ENCODE measurements around the gene COL25A1.

Gene COL25A1

DNA sequence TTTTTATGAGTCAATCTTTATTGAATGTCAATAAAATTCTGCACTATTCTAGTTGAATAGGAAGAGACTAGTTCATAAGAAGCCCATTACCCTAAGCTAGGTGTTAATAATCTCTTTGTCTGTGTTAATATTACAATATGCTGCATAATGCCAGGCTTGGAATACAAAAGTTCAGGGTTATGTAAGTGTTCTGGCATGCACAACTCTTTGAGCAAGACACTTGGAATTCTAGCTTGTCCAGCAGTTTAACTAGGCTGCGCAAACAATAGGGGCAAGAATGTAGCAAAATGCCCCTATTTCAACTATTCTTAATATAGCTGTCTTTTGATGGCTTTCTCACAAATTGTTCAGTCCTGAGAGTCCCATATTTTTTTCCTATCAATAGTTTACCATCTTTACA lies 508.3 kb downstream of the COL25A1 start:
- DNase-seq, result no peak

DNA sequence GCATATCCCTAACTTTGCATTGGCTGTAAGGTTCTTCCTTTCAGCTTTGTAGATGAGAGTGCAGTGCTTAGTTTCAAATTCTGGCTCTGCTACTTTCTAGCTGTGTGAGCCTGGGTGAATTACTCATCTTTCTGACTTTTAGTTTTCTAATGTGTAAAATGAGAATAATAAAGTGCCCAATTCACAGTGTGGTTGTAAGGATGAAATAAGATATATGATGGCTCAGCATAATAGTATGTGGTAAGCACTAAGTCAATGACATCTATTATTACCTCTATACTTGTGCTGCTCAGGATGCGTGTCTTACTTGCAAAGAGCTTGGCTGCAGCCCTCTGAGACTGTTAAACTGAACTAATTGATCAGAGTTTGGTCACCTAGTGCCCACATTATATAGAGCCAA lies 509.0 kb downstream of the COL25A1 start:
- no peak for DNase-seq

DNA sequence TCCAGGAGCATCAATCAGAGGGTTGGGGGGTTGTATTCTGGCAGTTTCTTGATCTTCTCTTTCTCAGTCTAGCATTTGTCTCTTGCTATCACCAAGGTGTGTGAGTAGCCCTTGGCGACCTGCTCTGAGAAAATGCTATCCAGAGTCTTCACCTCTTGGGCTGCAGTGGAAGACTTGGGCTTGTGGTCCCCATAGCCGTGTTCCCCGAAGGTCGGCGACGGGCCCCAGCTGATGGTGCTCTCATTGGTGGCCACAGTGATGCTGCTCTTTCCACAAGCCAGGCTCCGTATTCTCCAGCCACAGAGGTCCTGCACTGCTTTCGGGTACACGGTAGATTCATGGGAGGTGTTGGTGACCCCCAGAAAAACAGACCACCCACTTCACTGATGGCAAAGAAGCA lies 513.7 kb downstream of the COL25A1 start:
- no peak for DNase-seq

DNA sequence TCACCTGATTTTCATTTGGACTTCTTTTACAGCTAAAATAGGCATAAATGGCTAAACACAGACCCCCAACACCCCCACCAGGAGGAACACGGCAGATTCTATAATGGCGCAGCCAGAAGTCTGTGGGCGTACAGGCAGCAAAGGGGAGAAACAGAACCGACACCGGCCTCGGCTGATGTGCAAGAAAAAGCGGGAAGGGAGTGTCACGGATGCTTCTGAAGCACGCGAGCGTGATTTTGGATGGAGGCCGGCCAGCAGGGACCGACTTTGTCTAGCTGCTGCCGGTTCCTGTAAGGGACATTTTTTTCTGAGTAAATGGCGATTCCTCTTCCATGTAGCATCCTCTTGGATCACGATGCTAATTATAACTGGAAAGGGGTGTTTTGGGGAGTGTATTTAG lies 514.7 kb downstream of the COL25A1 start:
- no peak for DNase-seq

DNA sequence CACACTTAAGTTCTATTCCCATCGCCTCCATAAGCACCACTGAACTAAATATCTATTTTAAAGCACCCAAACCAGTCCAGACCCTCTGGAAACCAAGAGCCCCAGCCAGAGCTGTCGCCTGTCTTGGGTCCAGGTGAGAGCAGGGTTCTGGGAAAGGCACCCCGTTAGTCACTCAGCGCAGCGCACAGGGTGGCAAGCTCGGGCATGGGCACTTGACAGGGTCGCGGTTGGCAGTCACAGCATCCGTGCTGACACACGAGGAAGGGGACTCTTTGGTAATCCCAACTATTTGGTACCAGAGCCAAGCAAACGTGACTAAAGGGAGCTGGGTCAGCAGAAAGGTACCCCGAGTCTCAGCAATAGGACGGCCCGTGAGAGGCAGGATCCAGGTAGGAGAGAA lies 515.4 kb downstream of the COL25A1 start:
- no peak for DNase-seq

DNA sequence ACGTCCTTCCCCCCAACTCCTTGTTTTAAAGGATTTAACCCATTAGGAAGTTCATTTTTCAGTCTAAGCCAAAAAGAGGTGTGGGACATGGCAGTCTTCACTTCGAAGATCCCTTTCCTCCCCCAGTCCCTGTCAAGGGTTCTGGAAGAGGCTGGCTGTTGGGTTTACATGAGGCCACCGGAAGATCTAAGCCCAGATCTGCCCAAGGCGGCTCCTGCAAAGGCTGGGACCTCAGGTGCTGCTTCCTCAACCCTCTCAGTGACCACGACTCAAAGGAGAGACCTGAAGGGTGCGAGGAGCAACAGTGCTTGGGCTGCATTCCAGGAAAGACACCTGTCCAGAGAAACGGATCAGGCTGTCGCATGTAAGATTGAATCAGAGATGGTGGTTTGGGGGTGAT lies 516.1 kb downstream of the COL25A1 start:
- no peak for DNase-seq

DNA sequence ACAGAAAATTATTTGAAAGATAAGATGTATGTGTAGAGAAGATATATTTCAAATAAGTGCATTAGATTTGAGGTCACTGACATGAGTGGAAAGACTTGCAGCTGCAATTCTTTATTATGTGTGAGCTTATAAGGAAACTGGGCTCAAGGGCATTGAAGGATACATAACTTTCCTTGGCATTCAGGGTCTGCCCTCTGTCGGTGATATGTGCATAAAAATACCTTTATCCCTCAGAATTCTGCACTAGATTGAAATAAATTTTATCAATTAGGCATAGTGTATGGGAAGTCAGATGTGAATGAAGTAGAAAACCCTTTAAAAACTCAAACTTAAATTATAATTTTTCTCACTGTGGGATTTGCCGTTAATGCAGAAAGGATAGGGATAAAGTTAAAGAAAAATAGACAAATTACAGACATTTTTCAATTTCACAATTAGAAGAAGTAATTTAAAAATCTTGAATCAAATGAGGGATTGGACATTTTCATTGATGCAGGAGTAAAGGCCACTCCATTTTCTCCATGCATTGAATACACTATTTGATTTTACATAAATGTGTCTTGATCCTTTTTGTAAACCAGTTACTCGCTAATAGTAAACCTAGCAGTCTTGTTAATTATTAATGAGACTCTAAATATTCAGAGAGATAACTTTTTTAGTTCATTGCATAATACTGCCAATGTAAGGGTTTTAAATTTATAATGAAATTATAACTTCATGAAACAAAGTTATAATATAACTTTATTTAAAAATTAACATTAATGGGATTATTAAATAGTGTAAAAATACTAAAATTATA lies 518.6 kb downstream of the COL25A1 start:
- DNase-seq, result no peak

DNA sequence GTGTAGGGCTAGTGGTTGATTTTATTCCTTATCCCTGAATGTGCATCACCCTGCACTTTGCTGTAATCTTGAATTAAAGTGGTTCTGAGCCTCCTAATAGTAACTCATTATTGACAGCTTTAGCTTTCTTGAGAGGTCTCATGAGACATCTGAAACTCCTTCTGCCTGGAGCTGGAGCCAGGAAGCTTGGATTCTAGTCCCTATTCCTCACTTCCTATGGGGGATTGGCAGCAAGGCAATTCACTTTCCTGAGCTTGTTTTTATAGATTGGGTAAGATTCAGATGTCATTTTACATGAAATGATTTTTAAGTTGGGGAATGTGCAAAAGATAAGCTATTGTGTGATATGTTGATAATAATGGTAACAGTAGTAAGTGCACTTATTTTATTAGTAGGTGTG lies 522.5 kb downstream of the COL25A1 start:
- DNase-seq, result no peak

DNA sequence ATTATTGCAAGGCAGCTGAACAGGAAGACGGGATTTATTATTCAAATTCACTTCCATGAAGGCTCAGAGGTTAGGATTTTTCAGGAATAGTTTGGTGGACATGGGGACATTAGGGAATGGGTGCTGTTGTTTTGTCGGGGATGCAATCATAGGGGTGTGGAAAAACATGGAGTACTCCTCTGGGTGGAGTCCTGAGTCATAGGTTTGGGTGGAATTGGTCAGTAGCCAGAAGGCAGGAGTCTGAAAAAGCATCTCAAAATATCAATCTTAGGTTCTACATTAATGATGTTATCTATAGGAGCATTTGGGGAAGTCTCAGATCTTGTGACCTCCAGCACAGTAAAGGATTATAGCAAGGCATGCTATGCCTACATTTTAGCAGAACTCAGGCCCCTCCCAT lies 525.1 kb downstream of the COL25A1 start:
- no peak for DNase-seq

DNA sequence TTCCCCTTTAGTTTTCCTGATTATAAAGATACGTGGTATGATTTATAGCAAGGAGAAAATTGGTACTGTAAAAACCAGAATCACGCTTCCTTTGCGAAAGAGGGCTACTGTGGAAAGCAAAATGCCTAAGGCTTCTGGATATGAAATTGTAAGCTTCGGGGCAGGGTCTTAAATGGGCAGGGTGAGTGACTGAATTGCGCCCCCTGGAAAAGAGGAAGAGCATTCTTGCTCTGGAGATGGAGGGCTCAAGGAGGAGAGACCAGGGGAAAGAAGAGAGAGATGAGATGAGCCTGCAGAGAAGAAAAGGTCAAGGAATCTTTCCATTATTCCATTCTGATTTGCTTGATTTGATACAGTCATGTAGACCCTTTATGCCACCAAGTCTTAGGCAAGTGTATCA lies 526.5 kb downstream of the COL25A1 start:
- DNase-seq, result no peak

DNA sequence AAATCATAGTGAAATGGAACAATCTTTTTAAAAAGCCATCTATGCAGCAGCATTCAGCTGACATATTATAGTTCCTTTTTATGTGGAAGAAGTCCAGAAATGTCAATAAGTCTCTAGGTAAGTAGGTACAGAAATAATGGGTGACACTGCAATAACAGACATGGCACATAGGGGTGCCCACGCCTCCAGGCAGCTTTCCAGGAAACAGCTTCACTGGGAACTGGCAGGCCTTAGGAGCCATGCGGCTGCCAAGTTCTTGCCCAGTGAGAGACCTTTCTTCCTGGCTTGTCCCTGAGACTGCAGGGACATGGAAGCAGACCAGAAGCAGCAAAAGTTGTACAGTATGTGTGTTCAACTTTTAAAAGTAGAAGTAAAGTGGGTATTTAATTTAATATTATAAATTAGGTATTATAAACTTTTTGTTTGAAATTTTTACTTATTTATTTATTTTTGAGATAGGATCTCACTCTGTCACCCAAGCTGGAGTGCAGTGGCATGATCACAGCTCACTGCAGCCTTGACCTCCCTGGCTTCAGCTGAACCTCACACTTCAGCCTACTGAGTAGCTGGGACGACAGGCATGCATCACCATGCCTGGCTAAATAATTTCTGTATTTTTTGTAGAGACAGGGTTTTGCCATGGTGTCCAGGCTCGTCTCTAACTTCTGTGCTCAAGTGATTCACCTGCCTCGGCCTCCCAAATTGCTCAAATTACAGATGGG lies 527.5 kb downstream of the COL25A1 start:
- DNase-seq, result no peak

DNA sequence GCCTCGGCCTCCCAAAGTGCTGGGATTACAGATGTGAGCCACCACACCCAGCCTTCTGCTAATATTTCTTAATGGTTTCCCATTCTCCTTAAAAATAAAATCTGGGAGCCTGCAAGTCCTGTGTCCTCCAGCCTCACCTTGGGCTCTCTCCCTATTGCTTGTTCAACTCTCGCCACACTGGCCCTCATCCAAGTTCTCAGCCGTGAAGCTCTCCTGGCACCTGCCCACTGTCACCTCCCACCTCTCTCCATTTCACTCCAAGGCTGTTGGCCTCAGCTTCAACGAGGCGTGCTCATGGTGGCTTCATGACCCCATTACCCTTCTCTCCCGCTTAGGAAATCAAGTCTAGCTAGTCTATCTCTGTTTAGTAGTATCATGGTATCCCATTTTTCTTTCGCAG lies 530.1 kb downstream of the COL25A1 start:
- DNase-seq, result no peak

DNA sequence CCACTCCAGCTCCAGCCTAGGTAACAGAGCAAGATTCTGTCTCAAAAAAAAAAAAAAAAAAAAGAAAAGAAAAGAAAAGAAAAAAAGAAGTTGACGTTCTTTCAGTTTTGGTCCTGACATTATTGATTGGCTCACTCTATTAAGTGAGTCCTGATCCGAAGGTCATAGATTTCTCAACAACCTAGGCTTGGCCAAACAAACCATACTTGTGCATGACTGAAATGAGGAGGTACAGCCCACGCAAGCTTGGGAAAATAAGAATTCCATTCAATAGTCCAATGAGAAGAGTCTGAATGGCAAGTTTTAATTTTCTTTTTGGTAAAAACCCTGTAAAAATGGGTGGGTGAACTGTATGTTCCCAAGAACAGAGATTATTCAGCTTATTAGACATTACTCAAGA lies 536.4 kb downstream of the COL25A1 start:
- no peak for DNase-seq

DNA sequence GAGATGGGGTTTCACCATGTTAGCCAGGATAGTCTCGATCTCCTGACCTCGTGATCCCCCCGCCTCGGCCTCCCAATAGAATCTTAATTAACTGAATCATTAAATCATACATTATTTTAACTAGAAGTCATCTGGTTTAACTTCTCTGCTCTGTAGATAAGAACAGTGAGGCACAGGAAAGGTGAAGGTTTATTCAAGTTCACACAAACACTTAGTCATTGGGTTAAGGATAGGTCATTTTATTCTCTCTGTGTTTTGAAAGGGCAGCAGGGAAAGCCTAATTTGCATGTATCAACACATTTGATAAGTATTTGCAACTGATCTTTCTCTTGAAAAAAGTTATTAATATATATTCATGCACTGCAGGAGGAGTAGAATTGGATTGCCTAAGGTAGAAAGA lies 538.5 kb downstream of the COL25A1 start:
- no peak for DNase-seq

DNA sequence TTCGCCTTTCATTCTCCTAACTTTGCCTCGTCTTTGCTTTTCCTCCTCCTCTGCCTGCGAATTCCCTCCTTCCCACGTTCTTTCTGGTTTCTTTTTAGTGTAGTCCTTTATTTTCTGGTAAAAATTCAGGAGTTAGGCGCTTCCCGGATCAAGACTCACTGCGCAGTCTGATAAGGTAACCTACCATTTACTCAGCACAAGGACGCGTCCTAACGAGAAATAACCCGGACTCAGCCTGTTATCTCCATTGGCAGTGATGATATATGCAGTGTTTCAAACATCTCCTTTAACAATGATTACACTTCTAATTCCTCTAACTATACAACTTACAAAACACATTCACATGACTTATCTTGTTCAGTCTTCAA lies 539.2 kb downstream of the COL25A1 start:
- DNase-seq, result no peak

DNA sequence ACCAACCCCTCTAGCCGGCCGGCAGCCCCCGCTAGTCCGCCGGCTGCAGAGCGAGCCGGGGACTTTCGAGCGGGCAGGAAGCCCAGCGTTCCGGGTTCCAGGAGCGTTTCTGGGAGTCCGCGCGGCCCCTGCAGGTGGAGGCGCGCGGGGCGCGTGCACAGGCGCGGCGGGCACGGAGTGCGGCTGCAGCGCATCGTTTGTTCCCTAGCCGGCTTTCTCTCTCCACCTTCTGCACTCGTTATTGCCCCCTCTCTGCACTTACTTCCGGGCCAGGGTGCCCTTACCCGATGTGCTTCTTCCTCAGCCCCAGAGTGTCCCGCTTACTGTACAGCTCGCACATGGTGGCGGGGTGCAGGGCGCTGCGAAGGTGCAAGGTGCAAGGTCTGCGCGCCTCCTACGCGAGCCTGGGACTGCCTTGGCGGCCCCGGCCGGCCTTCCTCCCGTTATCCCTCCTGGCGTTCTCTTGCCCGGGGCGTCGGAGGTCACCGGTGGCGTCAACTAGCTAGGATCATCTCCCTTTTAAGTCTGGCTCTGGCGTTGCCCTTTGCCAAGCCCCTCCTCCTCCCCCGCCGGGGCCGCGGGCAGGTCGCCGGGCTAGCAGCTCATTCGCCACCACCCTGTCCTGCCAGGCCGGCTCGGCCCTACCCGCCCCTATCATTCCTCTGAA lies 539.8 kb downstream of the COL25A1 start, which contains the start of gene ETNPPL:
Gene ETNPPL (minus strand): TSS at position 495 of the 667 bp plus-strand sequence. CDS start 155 bp downstream, at position 340.
- no peak for DNase-seq

All from COR-L47 (cell line).